GM04503 (cell line): ENCODE data around the gene RASGRP4.
"Not testable (repeated sequence)": the region's sequence is repeated elsewhere in the genome, so short reads cannot be mapped to it uniquely, and the experiment has no call there.

Source experiments
- DNase-seq: peaks from one replicate; pipeline ENCODE4 v3.0.0-alpha.2; 2012; ENCODE audit warnings: low read depth

Gene RASGRP4

GRCh38 chr19:38425810-38426466 is at the start of gene RASGRP4:
TSS of gene RASGRP4 (minus strand) at chr19:38426219. CDS start at chr19:38426091, 128 bp downstream.
- no peak for DNase-seq

GRCh38 chr19:38475176-38475575 is 49.2 kb upstream of the RASGRP4 start:
- no peak for DNase-seq

- no peak for DNase-seq
These were observed 47.2 kb upstream of the RASGRP4 start for GRCh38 chr19:38473201-38473600.

GRCh38 chr19:38472725-38473124 is 46.7 kb upstream of the RASGRP4 start:
- not testable (repeated sequence) for DNase-seq

- DNase-seq: no peak
These were observed 44.9 kb upstream of the RASGRP4 start for GRCh38 chr19:38470788-38471480.

GRCh38 chr19:38469151-38469550 is 43.1 kb upstream of the RASGRP4 start:
- no peak for DNase-seq

- DNase-seq: no peak
These were observed 41.8 kb upstream of the RASGRP4 start for GRCh38 chr19:38467541-38468525.

GRCh38 chr19:38466050-38466449 is 40.0 kb upstream of the RASGRP4 start:
- DNase-seq: no peak

GRCh38 chr19:38464421-38465082 is 38.5 kb upstream of the RASGRP4 start:
- DNase-seq: no peak

GRCh38 chr19:38463365-38463764 is 37.3 kb upstream of the RASGRP4 start:
- DNase-seq: no peak

GRCh38 chr19:38458991-38459390 is 33.0 kb upstream of the RASGRP4 start:
- no peak for DNase-seq

GRCh38 chr19:38457690-38458405 is 31.8 kb upstream of the RASGRP4 start:
- no peak for DNase-seq

- DNase-seq: no peak
These were observed 31.2 kb upstream of the RASGRP4 start for GRCh38 chr19:38457202-38457601.

- no peak for DNase-seq
These were observed 29.0 kb upstream of the RASGRP4 start for GRCh38 chr19:38455031-38455430.

- DNase-seq: no peak
These were observed 27.6 kb upstream of the RASGRP4 start for GRCh38 chr19:38453596-38453995.

- no peak for DNase-seq
These were observed 26.7 kb upstream of the RASGRP4 start for GRCh38 chr19:38452430-38453366.

GRCh38 chr19:38451629-38452028 is 25.6 kb upstream of the RASGRP4 start:
- no peak for DNase-seq

GRCh38 chr19:38451036-38451435 is 25.0 kb upstream of the RASGRP4 start:
- no peak for DNase-seq

GRCh38 chr19:38449518-38449917 is 23.5 kb upstream of the RASGRP4 start:
- DNase-seq: no peak

- DNase-seq: no peak
These were observed 22.2 kb upstream of the RASGRP4 start for GRCh38 chr19:38448225-38448624.
